Activated CD8-positive, alpha-beta memory T cell treated with anti-CD3 and anti-CD28 coated beads for 1 hour (primary cell): ENCODE measurements around the gene HEXD.
"Not testable (repeated sequence)": the region's sequence is repeated elsewhere in the genome, so short reads cannot be mapped to it uniquely, and the experiment has no call there.

Experiments used
- DNase-seq, 2 donors: peaks; one replicate each; pipeline ENCODE4 v3.0.0-alpha.2; 2020; ENCODE audit warnings: low read depth in 1 of 2; ENCODE audit errors: extremely low read depth in 1 of 2

The HEXD gene

DNA sequence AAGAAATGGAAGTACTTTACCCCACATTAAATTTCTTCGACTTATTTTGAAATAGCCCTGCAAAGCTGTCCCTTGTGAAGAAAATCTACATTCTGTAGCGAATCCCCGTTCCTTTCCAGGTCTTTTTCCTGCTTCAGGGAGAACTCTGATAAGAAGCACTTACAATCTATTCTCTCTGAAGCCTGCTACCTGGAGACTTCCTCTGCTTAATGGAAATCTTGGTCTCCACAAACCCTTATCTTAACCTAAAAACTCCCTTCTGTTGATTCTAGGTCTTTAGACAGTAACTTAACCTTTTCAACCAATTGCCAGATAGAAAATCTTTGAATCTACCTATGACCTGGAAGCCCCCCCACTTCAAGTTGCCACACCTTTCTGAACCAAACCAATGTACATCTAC is 34.0 kb downstream of the HEXD start:
- no peak for DNase-seq

DNA sequence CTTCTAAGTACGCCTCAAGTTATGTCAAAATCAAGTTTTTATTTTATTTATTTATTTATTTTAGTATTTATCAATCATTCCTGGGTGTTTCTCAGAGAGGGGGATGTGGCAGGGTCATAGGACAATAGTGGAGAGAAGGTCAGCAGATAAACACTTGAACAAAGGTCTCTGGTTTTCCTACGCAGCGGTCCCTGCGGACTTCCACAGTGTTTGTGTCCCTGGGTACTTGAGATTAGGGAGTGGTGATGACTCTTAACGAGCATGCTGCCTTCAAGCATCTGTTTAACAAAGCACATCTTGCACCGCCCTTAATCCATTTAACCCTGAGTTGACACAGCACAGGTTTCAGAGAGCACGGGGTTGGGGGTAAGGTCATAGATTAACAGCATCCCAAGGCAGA is 35.0 kb downstream of the HEXD start:
- not testable (repeated sequence) for DNase-seq

DNA sequence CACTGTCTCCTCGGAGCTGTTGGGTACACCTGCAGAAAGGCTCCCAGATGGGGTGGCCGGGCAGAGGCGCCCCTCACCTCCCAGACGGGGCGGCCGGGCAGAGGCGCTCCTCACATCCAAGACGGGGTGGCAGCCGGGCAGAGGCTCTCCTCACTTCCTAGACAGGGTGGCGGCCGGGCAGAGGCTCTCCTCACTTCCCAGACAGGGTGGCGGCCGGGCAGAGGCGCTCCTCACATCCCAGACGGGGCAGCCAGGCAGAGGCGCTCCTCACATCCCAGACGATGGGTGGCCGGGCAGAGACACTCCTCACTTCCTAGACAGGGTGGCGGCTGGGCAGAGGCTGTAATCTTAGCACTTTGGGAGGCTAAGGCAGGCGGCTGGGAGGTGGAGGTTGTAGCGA is 35.6 kb downstream of the HEXD start:
- DNase-seq: not testable (repeated sequence)

DNA sequence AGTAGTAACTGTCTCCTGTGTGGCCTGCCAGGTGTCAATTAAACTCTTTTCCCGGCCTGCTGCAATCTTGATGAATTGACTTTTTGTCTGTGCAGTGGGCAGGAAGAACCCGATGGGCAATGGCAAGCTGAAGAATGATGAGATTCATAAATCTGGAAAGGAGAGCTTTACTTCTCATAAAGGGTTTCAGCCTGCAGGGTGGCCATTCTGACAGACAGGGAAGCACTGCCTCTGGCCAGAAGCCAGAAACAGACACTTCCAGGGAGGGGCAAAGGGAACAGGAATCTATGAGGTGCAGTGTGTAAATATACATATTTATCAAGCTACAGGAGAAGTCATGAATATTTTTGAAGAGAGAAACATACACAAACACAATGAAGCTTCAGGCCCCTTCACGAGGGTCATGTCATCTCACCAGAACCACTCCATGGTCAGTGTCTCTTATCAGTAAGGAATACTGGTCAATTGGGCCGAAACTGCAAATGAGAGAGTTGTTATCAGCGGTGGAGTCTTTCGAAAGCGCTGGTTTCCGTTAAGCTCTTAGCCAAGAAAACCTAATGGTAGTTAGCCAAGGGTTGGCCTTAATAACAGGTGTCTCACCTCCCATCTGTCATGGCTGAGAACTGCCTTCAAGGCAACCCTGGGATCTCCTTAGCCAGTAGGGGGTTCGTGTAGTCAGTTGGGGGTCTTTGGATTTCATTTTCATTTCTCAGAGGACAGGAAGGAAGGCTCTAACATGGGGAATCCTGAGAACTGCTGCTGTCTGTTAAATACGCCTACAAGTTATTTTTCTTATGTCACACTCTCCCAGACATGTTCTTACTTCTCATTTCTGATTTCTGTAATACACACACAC is 39.2 kb downstream of the HEXD start:
- DNase-seq: no peak

DNA sequence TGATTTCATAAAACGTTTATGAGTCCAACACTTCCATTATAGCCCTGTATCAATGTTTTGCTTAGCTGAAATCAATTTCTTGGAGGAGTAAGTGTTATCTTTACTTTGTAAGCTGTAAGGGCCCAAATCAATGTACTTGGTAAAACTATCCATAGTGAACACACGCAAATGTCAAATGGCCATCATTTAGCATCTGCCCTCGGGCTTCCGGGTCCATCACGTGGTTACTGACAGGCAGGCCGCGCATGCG is 39.7 kb downstream of the HEXD start:
- DNase-seq: no peak

DNA sequence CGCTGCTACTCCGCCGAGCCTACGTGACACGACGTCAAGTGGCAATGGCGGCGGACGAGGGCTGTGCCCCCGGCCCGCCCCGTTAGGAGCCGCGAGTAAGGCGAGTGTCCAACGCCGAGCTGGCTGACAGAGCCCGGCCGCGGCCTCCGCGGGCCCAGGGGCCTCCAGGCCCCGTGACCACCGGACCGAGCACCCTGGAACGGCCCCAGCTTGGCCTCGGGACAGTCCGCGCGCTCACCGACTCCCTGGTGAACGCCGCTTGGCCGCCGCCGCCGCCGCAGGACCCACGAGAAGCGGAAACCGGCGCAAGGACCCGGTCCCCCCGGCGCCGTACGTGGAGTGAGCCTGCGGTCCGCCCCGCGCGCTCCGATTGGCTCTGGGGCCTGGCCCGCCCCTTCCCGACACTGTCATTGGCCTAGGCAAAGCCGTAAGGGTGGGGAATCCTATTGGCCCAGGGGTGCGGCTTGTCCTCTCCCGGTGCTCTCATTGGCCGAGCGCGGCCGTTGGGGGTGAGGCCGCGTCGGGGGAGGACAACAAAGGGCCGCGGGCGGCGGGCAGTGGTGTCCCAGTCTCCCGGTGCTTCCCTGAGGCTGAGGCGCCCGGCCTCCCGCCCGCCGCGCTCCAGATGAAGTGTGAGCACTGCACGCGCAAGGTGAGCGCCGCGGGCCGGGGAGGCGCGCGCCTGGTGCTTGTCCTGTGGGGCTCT is 40.2 kb downstream of the HEXD start, which contains the start of gene NARF:
Gene NARF (plus strand): TSS at position 563 of the 706 bp plus-strand sequence. CDS start 63 bp downstream, at position 626.
- peak; percentile 91 to 92 for DNase-seq

DNA sequence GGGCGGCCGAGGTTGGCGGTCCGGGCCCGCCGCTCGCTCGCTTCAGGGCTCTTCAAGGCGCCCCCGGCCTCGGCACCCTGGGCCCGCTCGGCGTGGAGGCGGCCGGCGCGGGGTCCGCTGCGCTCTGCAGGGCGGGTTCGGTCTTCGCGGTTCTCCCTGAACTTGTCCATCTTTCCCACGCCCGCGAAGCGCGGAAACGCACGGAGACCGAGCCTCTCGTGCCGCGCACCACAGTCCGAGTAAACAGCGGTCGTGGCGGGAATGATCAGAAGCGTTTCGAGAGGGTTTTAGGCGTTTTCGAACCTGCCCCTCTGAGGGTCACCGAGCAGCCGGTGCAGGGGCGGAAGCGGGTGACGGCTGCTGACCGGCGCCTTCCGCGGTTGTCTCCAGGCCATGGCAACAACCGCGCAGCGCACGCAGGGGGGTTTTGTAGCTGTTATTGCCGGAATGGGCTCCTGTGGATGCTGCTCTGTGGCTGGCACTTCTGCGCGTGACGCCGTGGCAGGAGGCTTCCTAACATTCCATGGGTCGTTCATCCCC is 40.8 kb downstream of the HEXD start:
- no peak for DNase-seq

DNA sequence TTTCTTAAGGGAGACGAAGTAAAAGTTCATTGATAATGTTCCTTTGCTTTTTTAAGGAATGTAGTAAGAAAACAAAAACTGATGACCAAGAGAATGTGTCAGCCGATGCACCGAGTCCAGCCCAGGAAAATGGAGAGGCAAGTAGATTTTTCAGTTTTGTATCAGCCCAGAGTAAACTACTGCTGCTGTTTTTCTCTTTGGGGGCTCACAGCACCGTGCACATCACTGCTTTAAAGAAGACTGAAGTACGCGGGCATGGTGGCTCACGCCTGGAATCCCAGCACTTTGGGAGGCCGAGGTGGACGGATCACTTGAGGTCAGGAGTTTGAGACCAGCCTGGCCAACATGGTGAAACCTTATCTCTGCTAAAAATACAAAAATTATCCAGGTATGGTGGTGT is 41.8 kb downstream of the HEXD start:
- not testable (repeated sequence) for DNase-seq

DNA sequence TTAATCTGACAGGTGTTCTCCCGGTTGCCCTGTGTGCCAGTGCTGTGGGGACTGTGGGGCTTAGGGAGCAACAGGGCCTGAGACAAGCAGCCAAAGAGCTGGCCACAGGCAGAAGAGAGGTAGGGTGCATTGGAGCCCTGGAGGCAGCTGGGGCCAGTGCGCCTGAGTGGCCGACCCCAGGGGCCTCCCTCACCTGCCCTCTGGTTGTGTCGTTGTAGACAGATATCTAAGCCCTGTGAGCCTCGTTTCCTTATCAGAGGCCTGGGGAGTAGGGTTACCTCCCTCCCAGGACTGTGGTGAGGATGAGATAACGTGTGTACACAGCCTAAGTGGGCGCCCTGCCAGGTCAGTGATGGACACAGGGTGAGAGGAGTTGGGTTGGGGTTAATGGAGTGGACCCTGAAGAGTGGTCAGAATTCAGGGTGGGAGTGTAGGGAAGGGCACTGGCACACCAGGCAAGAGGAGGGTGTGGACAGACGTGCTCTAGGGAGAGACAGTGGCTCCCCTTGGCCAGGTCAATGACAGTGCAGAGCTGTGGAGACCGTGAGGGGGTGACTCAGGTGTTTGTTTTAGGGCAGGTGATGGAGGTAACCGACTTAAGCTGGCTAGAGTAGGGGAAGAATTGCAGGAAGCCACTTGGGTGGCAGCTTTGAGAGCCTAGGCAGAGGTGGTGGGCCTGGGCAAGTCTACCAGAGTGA is 43.8 kb downstream of the HEXD start:
- DNase-seq: no peak

DNA sequence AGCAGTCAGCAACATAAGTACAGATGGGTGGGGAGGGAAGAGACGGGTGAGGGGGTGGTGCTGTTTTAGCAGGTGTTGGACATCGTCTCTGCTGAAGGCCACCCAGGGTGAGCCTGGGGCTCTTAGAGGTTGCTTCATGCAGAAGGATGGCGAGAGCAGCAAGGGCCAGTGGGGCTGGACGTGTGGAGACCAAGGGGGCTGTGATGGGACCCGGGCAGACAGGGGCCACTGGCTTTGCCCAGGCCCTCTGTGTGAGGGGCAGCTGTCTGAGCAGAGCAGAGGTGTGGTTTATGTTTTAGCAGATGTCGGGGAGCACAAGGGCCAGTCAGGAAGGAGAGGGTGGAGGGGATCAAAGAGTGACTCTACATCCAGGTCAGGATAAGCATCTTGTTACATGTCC is 45.2 kb downstream of the HEXD start:
- no peak for DNase-seq

DNA sequence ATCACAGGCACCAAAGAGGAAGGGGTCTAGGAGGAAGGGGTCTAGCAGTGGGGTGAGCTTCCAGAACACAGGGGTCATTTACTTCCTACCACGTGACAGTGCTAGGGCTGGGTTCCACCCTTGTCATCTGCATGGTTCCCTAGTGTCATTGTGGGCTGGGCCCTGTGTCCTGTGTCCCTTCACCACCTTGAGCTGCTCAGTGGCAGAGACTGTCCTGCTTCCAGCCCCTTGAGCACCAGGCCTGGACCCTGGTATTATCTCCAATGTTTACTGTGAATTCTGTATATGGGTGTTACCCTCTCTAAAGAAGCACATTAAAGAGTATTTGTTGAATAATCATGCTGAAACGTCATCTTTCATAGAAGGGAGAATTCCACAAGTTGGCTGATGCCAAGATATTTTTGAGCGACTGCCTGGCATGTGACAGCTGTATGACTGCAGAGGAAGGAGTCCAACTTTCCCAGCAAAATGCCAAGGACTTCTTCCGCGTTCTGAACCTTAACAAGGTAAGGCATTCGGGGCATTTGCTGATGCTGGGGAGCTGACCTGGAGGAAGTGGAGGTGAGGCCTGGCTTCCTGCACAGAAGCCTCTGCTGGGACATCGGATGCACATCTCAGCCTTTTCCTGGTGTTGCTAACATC is 45.9 kb downstream of the HEXD start:
- DNase-seq: no peak

DNA sequence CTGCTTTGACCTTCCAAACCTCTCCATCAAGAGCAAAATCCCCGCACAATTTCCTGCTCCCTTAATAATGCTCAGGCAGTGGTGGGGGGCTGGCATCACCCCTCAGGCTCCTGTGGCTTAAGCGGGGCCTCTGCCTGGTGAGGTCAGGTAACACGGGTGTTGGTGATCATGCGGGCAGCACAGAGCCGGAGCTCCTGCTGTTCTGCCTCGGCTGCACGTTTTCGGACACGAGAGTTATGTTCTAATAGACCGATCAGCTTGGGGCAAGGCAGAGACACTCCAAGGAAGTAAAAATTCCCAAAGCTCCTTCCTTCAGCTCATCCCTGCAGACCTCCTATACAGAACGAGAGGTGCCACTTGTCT is 46.4 kb downstream of the HEXD start:
- DNase-seq: no peak

DNA sequence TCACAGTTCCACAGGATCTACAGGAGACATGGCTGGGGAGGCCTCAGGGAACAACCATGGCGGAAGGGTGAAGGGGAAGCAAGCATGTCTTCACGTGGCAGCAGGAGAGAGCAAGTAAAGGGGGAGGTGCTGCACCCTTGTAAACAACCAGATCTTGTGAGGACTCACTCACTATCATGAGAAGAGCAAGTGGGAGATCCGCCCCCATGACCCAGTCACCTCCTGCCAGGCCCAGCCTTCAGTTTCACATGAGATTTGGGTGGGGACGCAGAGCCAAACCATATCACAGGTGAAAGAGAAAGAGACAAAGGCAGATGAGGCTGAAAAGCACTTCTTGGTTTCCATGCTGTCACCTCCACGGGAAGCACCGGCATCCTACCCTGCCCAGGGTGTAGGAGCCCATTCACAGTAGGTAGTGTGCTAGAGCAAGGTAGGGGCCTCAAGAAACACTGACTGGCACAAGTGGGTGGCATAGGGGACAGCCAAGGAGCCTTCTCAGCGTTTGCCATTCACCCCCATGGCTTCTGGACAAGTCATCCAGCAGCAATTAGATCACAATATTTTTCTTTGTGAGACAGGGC is 47.0 kb downstream of the HEXD start:
- DNase-seq: no peak

DNA sequence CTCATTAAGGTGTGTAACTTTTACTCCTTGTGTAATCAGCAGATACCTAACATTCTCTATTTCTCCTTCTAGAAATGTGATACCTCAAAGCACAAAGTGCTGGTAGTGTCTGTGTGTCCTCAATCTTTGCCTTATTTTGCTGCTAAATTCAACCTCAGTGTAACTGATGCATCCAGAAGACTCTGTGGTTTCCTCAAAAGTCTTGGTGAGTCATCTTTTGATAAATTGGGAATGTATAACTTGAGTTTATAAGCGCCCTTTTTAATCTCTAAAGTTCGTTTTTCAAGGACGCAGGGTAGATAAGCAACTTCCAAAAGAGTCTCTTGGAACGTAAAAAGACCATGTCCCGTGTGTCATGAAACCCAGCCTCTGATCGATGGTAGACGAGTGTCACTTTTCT is 50.5 kb downstream of the HEXD start:
- DNase-seq: no peak

DNA sequence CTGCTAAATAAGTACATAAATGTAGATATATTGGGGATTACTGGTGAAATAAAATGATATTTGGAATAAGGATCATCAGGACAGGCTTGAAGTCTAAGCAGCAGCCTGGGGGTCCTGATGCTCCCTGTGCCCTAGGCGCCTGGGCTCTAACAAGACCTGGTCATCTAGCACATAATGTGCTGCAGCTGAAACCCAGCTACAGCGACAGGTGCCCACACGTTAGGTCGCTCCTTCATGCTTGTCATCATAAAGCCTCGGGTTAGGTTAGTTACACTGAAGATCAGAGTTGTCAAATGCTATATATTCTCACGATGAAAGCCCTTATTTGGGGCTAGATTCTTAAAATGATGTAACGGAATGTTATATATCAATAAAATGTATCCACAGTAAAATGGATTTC is 51.9 kb downstream of the HEXD start:
- DNase-seq: no peak

DNA sequence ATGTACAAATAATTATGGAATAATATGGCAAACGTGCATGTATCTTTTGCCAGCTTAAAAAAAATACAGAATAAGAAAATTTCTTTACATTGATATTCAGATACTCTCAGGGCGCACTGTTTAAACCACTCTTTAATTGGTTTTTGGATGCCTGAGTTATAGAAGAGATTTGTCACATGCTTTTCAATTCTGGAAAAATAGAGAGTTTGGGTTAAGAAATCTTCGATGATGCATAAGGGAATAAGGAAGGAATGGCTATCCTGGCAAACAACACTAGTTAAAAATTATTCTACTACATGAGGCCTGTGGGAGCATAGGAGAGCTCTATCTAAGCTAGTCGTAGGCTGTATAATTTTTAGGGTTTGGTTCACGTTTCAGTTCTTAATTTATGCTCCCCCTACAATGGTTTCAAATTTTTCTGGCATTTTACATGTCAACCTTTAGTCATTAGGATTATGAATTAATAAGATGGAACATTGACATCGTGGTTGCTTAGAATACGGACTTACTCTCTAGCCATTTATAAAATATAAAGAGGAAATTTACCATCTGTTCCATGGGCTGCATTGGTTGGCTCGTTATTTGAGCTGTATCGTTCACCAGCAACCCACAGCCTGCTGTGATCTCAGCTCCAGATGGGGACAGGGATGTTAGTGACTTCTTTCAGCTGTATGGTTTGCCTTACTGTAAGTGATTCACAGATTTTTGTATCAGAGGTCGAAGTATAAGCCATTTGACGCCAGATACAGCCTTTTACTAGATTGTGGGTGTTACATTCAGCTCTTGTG is 56.3 kb downstream of the HEXD start:
- no peak for DNase-seq

DNA sequence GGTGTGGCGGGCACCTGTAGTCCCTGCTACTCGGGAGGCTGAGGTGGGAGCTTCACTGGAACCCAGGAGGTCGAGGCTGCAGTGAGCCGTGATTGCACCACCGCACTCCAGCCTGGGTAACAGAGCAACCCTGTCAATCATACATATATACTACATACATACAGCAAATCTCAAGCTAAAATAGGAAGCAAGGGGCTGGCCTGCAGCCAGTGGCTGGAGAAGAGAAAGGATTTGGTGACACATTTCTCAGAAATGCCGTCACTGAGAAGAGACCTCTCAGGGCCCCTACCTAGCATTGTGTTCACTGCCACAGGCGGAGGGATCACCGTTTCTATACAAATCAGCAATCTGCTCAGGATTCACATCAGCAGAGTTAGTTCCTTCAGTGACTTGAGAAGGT is 57.3 kb downstream of the HEXD start:
- no peak for DNase-seq

DNA sequence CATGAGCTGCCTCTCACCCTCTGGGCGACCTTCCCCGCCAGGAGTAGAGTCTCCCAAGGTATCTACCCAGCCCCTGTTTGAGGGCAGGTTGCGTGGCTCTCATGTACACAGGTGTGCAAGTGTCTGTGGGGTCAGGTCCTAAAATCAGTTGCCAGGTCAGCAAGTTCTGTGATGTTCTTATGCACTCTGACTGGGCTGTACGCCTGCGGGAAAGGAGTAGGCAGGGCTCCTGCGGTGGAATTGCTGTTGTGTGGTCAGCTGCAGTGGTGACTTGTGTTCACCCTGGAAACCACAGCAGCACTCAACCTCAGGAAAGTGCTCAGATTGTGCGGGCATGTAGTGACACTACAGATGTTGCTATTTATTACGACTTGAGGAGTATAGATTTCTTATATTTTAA is 59.8 kb downstream of the HEXD start:
- no peak for DNase-seq

DNA sequence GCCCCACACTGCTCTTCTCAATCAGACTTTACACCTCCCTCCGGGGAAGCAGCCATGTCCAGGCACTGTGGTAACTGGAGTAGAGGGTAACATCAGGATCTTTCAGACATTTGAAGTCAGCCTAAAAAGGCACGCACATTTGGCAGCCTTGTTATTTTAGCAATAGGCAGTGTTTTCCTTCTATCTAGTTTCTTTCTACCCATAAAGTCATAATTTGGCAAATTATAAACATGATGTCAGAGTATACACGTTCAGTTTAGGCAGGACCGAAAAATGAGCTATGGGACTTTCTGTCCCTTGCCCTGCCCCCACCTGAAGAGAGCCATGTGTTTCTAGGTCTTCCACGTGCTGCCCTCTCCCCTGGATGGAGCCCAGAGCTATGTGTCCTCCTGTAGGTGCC is 61.5 kb downstream of the HEXD start:
- DNase-seq: no peak

DNA sequence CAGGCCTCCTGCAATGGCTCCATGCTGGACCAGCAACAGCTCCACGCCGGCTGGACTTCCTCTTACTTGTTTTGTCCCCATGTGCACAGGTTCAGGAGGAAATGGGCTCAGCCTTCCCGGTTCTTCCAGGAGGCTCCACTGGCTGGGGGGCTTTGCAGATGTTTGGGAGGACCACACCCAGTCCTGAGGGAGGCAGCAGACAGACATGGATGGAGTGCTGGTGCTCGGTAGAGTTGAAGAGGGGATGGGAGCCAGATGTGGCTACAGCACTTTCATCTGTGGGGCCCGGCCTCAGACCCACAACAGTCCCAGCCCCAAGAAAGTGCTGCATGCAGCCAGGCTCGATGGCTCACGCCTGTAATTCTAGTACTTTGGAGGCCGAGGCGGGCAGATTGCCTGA is 62.2 kb downstream of the HEXD start:
- DNase-seq: no peak
